SK-N-SH (cell line): Measurements from ENCODE around the gene SAP30BP. TPM values are rescaled to one million over a fixed set of nuclear protein-coding genes. Genes with fewer than 3 reads are reported as not detected.
A peak's percentile ranks its signal among the peaks of the same experiment; 100 is the strongest.

Experiments used
- CTCF ChIA-PET: fragments of 300-600, 350-600 bp; formaldehyde crosslinking; extraction: SDS; loops from one replicate; lab custom pipeline; 2021; lab: Yijun Ruan, JAX
- POLR2A ChIA-PET: fragments of 350-600 bp; sonication (Branson Sonifier 250); formaldehyde crosslinking; extraction: SDS; loops from one replicate; lab custom pipeline; 2020; ENCODE audit warnings: antibody characterized with exemption, inconsistent platforms; lab: Yijun Ruan, JAX
- DNase-seq: peaks from one replicate; pipeline ENCODE4 v3.0.0; 2012
- H2AFZ ChIP-seq: fragments of 200-600 bp; sonication (generic); 2 replicates; pipeline ENCODE4 v1.8.1; 2016; ENCODE audit warnings: antibody characterized with exemption, mild to moderate bottlenecking, low read depth
- H3F3A ChIP-seq: fragments of 200-600 bp; sonication (generic); replicated peaks from 2 replicates; pipeline ENCODE3; 2016; ENCODE audit warnings: antibody characterized with exemption, mild to moderate bottlenecking; ENCODE audit not compliant: insufficient read depth
- H3K27ac ChIP-seq, 2 experiments: fragments of 200-500 bp in 1 of 2; fragments of 200-600 bp in 1 of 2; sonication (Bioruptor generic) in 1 of 2; sonication (generic), shearing (Covaris generic) in 1 of 2; 2 replicates each; pipeline versions ENCODE4 v1.5.1 to v1.6.1; 2014 to 2016; ENCODE audit warnings: low read depth in 2 of 2, inconsistent platforms in 1 of 2, low read length in 1 of 2, mild to moderate bottlenecking in 1 of 2, mixed read lengths in 1 of 2
- H3K27me3 ChIP-seq: fragments of 200-600 bp; sonication (generic), shearing (Covaris generic); 2 replicates; pipeline ENCODE4 v1.6.1; 2016; ENCODE audit warnings: mixed run types; ENCODE audit not compliant: insufficient read depth
- H3K36me3 ChIP-seq, 2 experiments: fragments of 200-500 bp in 1 of 2; fragments of 200-600 bp in 1 of 2; sonication (Bioruptor generic) in 1 of 2; sonication (generic) in 1 of 2; replicated peaks in 1 of 2; 2 replicates each; pipeline versions ENCODE3 to v1.5.1; 2014 to 2016; ENCODE audit warnings: low read length in 1 of 2, mild to moderate bottlenecking in 1 of 2; ENCODE audit not compliant: insufficient read depth in 2 of 2, control insufficient read depth in 1 of 2
- H3K4me1 ChIP-seq, 2 experiments: fragments of 200-500 bp in 1 of 2; fragments of 200-600 bp in 1 of 2; sonication (Bioruptor generic) in 1 of 2; sonication (generic), shearing (Covaris generic) in 1 of 2; 2 replicates each; pipeline versions ENCODE4 v1.5.1 to v1.6.1; 2014 to 2016; ENCODE audit warnings: low read depth in 1 of 2, low read length in 1 of 2, mixed run types in 1 of 2; ENCODE audit not compliant: insufficient read depth in 2 of 2, control insufficient read depth in 1 of 2
- H3K4me2 ChIP-seq: fragments of 200-600 bp; sonication (generic), shearing (Covaris generic); 2 replicates; pipeline ENCODE4 v1.6.1; 2017; ENCODE audit warnings: mixed run types
- H3K4me3 ChIP-seq, 2 experiments: fragments of 200-500 bp in 1 of 2; fragments of 200-600 bp in 1 of 2; sonication (Bioruptor generic) in 1 of 2; sonication (generic), shearing (Covaris generic) in 1 of 2; 2 replicates each; pipeline versions ENCODE4 v1.5.1 to v1.8.1; 2014 to 2016; ENCODE audit warnings: low read depth in 2 of 2, inconsistent platforms in 1 of 2, low read length in 1 of 2, mild to moderate bottlenecking in 1 of 2, mixed read lengths in 1 of 2, moderate library complexity in 1 of 2
- H3K79me2 ChIP-seq: fragments of 200-600 bp; sonication (generic); 2 replicates; pipeline ENCODE4 v1.8.1; 2017; ENCODE audit warnings: mild to moderate bottlenecking; ENCODE audit not compliant: insufficient read depth
- H3K9ac ChIP-seq: fragments of 200-600 bp; sonication (generic); 2 replicates; pipeline ENCODE4 v1.6.1; 2017; ENCODE audit warnings: mixed run types
- H3K9me2 ChIP-seq: fragments of 200-600 bp; sonication (generic); 2 replicates; pipeline ENCODE4 v1.6.1; 2017; ENCODE audit warnings: mixed run types
- H3K9me3 ChIP-seq: fragments of 200-600 bp; sonication (generic); 2 replicates; pipeline ENCODE4 v1.6.1; 2017; ENCODE audit warnings: mixed run types, mild to moderate bottlenecking, moderate library complexity
- H4K20me1 ChIP-seq: fragments of 200-600 bp; sonication (generic); 2 replicates; pipeline ENCODE4 v1.6.1; 2017; ENCODE audit warnings: mild to moderate bottlenecking, mixed run types; ENCODE audit not compliant: insufficient read depth
- CHD2 ChIP-seq: fragments of 150-350 bp; IDR thresholded peaks from 2 replicates; pipeline ENCODE4 v1.6.1; 2018; ENCODE audit warnings: low read length; ENCODE audit not compliant: partially characterized antibody
- ELF1 ChIP-seq: IDR thresholded peaks from 2 replicates; pipeline ENCODE4 v1.4.0; 2012
- EZH2phosphoT487 ChIP-seq: fragments of 200-600 bp; sonication (generic); IDR thresholded peaks from 2 replicates; pipeline ENCODE4 v1.6.1; 2017; ENCODE audit warnings: low read depth, mixed run types, mild to moderate bottlenecking, antibody characterized with exemption, moderate library complexity, borderline replicate concordance
- FOSL2 ChIP-seq: IDR thresholded peaks from 2 replicates; pipeline ENCODE4 v1.4.0; 2012; ENCODE audit warnings: low read depth, mild to moderate bottlenecking, moderate library complexity, borderline replicate concordance
- FOXM1 ChIP-seq: IDR thresholded peaks from 2 replicates; pipeline ENCODE4 v1.4.0; 2012; ENCODE audit warnings: low read depth, mild to moderate bottlenecking
- JUND ChIP-seq: IDR thresholded peaks from 2 replicates; pipeline ENCODE4 v1.4.0; 2012
- RAD21 ChIP-seq: IDR thresholded peaks from 2 replicates; pipeline ENCODE4 v1.6.1; 2012; ENCODE audit warnings: mild to moderate bottlenecking, low read length
- RXRA ChIP-seq: IDR thresholded peaks from 2 replicates; pipeline ENCODE4 v1.4.0; 2012; ENCODE audit warnings: low read depth, mild to moderate bottlenecking, borderline replicate concordance
- SIN3A ChIP-seq: IDR thresholded peaks from 2 replicates; pipeline ENCODE4 v1.6.1; 2012; ENCODE audit warnings: low read depth, mild to moderate bottlenecking, low read length, moderate library complexity, borderline replicate concordance
- SMC3 ChIP-seq: IDR thresholded peaks from 2 replicates; pipeline ENCODE4 v1.6.1; 2012; ENCODE audit warnings: low read depth, low read length, improper control_type of control experiment
- TEAD4 ChIP-seq: IDR thresholded peaks from 2 replicates; pipeline ENCODE4 v1.4.0; 2012; ENCODE audit warnings: mild to moderate bottlenecking, borderline replicate concordance; ENCODE audit not compliant: insufficient read depth
- ZBTB33 ChIP-seq: IDR thresholded peaks from 2 replicates; pipeline ENCODE4 v1.4.0; 2012; ENCODE audit warnings: low read depth, borderline replicate concordance
- WGBS: methylation state at CpG from one replicate; pipeline ENCODE4 v1.1.6; 2017; ENCODE audit warnings: low lambda C conversion rate; 5-methylcytosine and 5-hydroxymethylcytosine counted together
- polyA plus RNA-seq, 3 experiments: library from polyadenylated mRNA; depleted of rRNA; stranded (reverse); fragments of >200 nt; gene quantifications; 2 replicates each; pipeline ENCODE4 v1.2.3, GENCODE V29; 2012
- TF ChIP-seq, protein P1 (sequence below): fragments of 200-600 bp; sonication (generic); IDR thresholded peaks from 2 replicates; pipeline ENCODE4 v1.6.1; 2017; ENCODE audit warnings: antibody characterized with exemption, mild to moderate bottlenecking, moderate library complexity
- TF ChIP-seq, protein P2 (sequence below): IDR thresholded peaks from 2 replicates; pipeline ENCODE4 v1.4.0; 2012; ENCODE audit warnings: low read depth
- TF ChIP-seq, protein P3 (sequence below): IDR thresholded peaks from 2 replicates; pipeline ENCODE4 v1.4.0; 2012; ENCODE audit warnings: low read depth, borderline replicate concordance

The SAP30BP gene
- polyA plus RNA-seq, 1 of the 3 experiments (the other 2 are of a cell fraction): 158 TPM

- DNase-seq: peak; percentile 92
- H3K27ac ChIP-seq: peak overlapping the region in 1 of 2 experiments; percentile 1; a peak in 1 of 4 replicates
- H3K9ac ChIP-seq: no peak overlapping the region
- no peaks in the 10 kb centered on the region for H3K9me2 ChIP-seq
- no peak overlapping the region for H3K4me3 ChIP-seq
- 76% methylated on average over 6 of the region's 15 CpGs for WGBS
- H4K20me1 ChIP-seq: no peaks in the 10 kb centered on the region
- H3K27me3 ChIP-seq: no peaks in the 10 kb centered on the region
- ChIA-PET CTCF (interaction anchor here (0.6 to 37.9 kb wide), 24 partner anchors 9 to 1288 kb away, joined by 3 to 1370 read pairs (median 4); partner anchors contain the start of genes GALK1, SMIM5 and TSEN54), POLR2A (interaction anchor here (0.7 to 1.7 kb wide), 2 partner anchors 10 to 41 kb away, joined by 3 to 4 read pairs; partner anchors contain the start of genes RECQL5 and SAP30BP)
- H3F3A ChIP-seq: no peaks in the 10 kb centered on the region
- H3K36me3 ChIP-seq: peaks cover 0 to 34% of the 10 kb centered on the region in 2 experiments
- TF ChIP-seq, protein P1, sequence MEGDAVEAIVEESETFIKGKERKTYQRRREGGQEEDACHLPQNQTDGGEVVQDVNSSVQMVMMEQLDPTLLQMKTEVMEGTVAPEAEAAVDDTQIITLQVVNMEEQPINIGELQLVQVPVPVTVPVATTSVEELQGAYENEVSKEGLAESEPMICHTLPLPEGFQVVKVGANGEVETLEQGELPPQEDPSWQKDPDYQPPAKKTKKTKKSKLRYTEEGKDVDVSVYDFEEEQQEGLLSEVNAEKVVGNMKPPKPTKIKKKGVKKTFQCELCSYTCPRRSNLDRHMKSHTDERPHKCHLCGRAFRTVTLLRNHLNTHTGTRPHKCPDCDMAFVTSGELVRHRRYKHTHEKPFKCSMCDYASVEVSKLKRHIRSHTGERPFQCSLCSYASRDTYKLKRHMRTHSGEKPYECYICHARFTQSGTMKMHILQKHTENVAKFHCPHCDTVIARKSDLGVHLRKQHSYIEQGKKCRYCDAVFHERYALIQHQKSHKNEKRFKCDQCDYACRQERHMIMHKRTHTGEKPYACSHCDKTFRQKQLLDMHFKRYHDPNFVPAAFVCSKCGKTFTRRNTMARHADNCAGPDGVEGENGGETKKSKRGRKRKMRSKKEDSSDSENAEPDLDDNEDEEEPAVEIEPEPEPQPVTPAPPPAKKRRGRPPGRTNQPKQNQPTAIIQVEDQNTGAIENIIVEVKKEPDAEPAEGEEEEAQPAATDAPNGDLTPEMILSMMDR: peak; percentile 79
- TF ChIP-seq RAD21 (peak; percentile 23), CHD2 (no peak), SMC3 (peak; percentile 19; the same call in 1 of the 2 replicates), EZH2phosphoT487 (no peak), FOSL2 (no peak), JUND (no peak), FOXM1 (no peak), ELF1 (no peak), TEAD4 (no peak)
- TF ChIP-seq, protein P2, sequence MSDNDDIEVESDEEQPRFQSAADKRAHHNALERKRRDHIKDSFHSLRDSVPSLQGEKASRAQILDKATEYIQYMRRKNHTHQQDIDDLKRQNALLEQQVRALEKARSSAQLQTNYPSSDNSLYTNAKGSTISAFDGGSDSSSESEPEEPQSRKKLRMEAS: no peak
- TF ChIP-seq, protein P3, sequence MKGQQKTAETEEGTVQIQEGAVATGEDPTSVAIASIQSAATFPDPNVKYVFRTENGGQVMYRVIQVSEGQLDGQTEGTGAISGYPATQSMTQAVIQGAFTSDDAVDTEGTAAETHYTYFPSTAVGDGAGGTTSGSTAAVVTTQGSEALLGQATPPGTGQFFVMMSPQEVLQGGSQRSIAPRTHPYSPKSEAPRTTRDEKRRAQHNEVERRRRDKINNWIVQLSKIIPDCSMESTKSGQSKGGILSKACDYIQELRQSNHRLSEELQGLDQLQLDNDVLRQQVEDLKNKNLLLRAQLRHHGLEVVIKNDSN: no peak
- no peaks in the 10 kb centered on the region for H3K79me2 ChIP-seq
- H2AFZ ChIP-seq: no peak overlapping the region
- H3K4me1 ChIP-seq: peaks cover 0 to 23% of the 10 kb centered on the region in 2 experiments; a peak in 1 of 4 replicates
- H3K9me3 ChIP-seq: no peaks in the 10 kb centered on the region
- no peak overlapping the region for H3K4me2 ChIP-seq
Observed at GRCh38 chr17:75625813-75626486, 41.2 kb upstream of the SAP30BP start.

DNA sequence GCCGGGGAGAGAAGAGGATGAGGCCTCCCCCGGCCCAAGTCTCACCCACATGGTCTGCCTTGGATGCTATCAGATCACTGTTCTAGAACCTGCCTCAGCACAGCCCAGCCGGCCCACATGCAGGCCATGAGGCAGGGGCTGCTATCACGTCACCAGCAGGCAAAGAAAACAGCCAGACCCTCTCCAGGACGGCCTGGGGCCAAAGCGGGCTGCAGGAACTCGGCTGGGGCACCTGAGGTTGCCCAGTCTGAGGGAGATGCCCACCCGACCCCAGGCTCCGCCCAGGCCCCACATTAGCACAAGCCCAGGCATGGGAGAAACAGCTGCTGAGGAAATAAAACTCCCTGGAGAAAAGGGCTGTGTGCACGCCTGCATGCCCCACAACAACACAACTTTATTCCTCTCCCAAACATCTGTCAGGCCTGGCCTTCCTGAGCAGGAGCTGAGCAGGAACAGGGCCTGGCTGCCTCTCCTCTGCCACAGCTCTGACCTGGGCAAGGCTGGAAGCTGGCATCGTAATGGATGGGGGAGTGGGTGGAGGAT is 40.6 kb upstream of the SAP30BP start:
- Histone ChIP-seq H3K79me2 (no peaks in the 10 kb centered on the region), H3K9ac (no peak overlapping the region), H3K36me3 (peaks cover 0 to 41% of the 10 kb centered on the region in 2 experiments), H3K27me3 (no peaks in the 10 kb centered on the region), H3K4me1 (peaks cover 0 to 17% of the 10 kb centered on the region in 2 experiments; a peak in 1 of 4 replicates), H3F3A (no peaks in the 10 kb centered on the region), H3K4me2 (no peak overlapping the region), H4K20me1 (no peaks in the 10 kb centered on the region), H2AFZ (no peak overlapping the region), H3K9me2 (no peaks in the 10 kb centered on the region), H3K9me3 (no peaks in the 10 kb centered on the region), H3K27ac (peak overlapping the region in 1 of 2 experiments; percentile 1; a peak in 1 of 4 replicates), H3K4me3 (no peak overlapping the region)
- POLR2A ChIA-PET: interaction anchor here (0.6 kb wide), 1 partner anchor 153 kb away, joined by 4 read pairs; no protein-coding TSS in a partner anchor
- CTCF ChIA-PET: interaction anchor here (0.7 to 37.9 kb wide), 14 partner anchors 10 to 1289 kb away, joined by 3 to 1370 read pairs (median 4); partner anchors contain the start of genes GALK1, SMIM5 and TSEN54
- DNase-seq: peak; percentile 62
- 91% methylated on average over 8 of the region's 11 CpGs for WGBS
- TF ChIP-seq RXRA (no peak), SIN3A (no peak), FOXM1 (no peak), ZBTB33 (no peak)
- TF ChIP-seq, protein P1: no peak
